GM12873 (cell line): ENCODE results near the gene CTU2.
A peak's percentile ranks its signal among the peaks of the same experiment; 100 is the strongest.

Experiments
- TF ChIP-seq, protein P1 (sequence below): IDR thresholded peaks from 2 replicates; pipeline ENCODE4 v1.5.1; 2012; ENCODE audit warnings: low read depth, mild to moderate bottlenecking, moderate library complexity, low read length, control low read depth; ENCODE audit not compliant: insufficient read depth; ENCODE audit errors: missing control alignments

Gene CTU2

DNA sequence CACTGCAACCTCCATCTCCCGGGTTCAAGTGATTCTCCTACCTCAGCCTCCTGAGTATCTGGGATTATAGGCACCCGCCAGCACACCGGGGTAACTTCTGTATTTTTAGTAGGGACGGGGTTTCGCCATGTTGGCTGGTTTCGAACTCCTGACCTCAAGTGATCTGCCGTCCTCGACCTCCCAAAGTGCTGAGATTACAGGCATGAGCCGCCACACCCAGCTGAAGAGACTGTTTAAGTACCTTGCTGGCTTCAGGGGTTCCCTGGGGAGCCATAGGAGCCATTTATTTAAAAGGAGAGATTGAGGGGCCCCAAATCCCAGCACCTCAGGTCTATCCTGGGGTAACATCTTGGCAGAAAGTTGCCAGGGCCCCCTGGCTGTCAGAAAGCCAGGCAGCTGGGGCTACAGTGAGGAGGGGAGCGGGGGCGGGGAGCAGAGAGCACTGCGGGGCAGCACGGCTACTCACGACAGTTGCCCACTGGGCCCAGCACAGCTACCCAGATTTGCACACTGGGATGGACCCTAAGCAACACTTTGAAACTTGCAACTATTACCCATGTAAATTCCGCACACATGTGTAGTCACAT, 21.6 kb upstream of the CTU2 start:
- TF ChIP-seq, protein P1, sequence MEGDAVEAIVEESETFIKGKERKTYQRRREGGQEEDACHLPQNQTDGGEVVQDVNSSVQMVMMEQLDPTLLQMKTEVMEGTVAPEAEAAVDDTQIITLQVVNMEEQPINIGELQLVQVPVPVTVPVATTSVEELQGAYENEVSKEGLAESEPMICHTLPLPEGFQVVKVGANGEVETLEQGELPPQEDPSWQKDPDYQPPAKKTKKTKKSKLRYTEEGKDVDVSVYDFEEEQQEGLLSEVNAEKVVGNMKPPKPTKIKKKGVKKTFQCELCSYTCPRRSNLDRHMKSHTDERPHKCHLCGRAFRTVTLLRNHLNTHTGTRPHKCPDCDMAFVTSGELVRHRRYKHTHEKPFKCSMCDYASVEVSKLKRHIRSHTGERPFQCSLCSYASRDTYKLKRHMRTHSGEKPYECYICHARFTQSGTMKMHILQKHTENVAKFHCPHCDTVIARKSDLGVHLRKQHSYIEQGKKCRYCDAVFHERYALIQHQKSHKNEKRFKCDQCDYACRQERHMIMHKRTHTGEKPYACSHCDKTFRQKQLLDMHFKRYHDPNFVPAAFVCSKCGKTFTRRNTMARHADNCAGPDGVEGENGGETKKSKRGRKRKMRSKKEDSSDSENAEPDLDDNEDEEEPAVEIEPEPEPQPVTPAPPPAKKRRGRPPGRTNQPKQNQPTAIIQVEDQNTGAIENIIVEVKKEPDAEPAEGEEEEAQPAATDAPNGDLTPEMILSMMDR: no peak

DNA sequence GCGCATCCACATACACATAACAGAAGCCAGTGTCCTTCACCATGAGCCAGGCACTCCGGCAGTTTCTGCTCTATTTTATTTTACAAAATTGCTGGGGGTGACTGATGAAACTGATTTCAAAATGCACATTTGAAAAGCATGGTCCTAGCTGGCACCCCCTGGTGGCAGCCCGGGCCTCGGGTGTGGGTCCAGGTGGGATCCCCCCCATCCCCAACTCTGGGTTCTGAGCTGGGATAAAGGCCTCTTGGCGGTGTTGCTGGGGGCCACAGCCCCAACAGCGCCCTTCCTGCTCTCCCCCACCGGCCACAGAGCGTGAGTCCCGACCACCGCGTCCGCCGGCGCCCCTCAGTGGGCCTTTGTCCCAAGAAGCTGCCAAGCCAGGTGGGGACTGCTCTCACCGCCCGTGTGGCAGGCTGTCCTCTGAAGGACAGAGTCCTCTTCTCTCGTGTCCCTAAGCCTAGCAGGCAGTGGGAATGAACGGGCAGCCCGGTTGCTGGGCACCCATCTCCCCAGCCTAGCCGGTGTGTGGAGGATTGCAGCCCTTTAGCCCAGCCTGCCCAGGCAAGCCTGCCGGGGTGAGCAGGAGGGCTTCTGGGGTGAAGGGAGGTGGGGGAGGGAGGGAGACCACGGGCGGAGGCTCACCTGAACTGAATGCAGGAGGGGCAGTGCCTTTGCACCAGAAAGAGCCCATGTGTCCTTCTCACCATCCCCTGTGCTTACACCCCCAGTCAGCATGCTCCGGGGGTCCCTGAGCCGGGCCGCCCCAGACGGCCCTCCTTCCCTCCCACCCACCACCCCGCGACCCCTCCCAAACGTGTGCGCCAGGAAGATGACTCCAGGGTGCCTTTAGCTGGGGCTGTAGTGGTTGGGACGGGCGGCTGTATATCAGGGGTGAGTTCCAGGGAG, 20.9 kb upstream of the CTU2 start:
- TF ChIP-seq, protein P1: peak; percentile 73

DNA sequence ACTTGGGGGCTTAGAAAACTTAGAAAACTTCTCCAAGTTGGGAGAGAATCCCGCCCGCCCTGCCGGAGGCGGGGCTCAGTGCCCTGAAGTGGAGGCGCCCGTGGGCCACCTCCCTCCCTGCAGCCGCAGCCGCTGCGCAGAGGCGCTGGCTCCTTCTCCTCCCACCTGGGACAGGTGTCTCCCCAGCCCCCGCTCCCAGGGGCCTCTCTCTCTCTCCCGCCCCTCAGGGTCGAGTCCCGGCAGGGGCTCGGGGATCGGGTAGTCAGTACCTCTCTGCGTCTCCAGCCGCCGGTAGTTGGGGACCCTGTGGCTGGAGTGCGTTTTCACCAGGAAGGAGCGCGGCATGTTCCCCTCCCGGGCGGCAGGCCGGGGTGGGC, 20.3 kb upstream of the CTU2 start:
- TF ChIP-seq, protein P1: no peak

DNA sequence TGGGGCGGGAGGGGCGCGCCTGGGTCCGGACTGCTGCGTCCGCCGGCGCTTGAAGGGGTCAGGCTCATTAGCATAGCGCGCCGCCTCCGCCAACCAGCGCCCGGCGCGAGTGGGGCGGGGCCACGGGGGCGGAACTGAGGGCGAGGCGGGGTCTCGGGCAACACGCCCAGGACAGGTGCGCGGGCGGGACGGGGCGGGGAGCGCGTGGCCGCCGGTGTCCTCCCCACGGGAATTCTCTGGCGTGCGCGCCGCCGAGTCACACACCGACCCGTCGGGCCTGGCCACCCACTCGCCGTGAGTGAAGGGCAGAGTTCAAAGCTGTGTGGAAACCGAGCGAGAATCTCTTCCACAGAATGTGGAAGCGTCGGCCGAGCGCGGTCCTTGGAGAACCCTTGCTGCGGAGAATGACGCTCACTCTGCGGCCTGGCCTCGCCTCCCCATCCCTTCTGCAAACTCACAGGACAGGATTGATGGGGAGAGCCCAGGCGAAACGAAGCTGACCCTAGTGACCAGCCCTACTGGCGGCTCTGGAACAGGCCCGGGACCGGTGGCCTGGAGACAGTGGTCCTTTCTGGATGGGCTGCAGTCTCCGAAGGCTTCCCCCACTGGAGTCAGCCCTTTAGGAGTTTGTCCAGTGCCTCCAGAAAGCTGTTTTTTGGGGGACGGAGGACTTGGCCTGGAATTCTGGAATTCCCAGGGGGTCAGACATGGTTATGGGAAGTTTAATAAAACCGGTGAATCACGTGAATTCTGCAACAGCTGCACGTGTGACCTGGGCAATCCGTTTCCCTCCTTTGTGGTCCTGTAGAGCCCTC, 19.7 kb upstream of the CTU2 start, which contains the start of gene SNAI3:
SNAI3 (minus strand) TSS at position 69 of the 815 bp plus-strand sequence. CDS start 101 bp downstream, outside the sequence.
- TF ChIP-seq, protein P1: no peak

DNA sequence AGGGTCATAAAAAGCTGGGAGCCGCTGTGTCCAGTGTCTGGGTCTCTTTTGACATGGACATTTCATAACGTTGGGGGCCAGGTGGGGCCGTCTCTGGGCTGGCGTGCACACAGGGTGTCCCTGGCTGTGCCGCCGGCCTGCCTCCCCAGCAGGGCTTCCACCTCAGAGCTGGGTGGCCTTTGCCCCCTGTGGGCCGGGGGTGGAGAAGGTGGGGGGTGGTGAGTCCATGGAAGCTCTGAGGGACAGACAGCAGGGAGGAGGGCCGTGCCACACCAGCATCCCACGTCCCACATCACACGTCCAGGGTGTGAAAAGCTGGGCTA, 19.1 kb upstream of the CTU2 start:
- TF ChIP-seq, protein P1: no peak

DNA sequence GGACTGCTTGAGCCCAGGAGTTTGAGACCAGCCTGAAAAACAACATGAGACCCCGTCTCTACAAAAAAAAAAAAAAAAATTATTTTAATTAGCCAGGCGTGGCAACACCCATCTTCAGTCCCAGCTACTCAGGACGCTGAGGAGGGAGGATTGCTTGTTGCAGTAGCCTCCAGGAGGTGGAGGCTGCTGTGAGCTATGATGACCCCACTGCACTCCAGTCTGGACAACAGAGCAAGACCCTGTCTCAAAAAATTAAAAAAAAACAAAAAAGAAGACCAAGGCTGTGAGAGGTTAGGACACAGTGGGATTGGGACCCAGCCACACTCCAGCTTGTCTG, 18.7 kb upstream of the CTU2 start:
- TF ChIP-seq, protein P1: no peak

DNA sequence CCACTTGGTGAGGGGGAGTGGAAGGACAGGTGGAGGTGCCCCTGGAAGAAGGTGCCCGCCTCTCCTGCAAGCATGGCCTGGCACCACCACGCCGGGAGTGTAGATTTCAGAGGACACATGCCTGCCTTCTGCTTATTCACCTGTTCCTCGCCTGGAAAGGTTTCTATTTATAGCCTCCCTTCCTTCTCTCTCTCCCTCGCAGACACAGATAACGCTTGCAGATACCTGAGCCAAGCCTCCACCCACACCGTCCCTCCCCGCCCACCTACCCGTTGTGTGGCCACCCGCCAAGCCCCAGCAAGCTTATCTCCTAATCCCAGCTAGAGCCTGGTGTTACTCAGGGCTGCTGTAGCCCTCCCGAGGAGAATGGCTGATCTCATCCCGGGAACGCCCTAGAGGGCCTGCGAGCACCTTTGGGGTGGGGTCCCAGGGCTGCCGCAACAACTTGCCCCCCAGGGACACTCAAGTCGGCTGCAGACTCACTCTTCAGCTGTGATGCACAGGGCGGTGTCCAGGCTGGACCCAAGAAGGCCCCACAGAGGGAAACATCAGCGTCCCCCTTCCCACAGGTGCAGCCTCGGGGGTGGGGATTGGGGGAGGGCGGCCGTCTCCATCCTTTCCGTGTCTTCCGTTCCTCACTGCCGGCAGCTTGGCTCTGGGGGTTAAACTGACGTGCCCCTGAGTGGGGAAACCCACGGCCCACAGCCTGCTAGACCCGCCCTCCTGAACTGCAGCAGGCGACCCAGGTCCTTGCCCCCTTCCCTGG, 18.1 kb upstream of the CTU2 start:
- TF ChIP-seq, protein P1: no peak
